ENCODE results near the gene BRSK1. TPM values are rescaled to one million over a fixed set of nuclear protein-coding genes. Genes with fewer than 3 reads are reported as not detected.
A peak's percentile ranks its signal among the peaks of the same experiment; 100 is the strongest.

The BRSK1 gene
- total and polyA plus RNA-seq, 4 donors = 0.53 to 6.4 (median 1.5) TPM

DNA sequence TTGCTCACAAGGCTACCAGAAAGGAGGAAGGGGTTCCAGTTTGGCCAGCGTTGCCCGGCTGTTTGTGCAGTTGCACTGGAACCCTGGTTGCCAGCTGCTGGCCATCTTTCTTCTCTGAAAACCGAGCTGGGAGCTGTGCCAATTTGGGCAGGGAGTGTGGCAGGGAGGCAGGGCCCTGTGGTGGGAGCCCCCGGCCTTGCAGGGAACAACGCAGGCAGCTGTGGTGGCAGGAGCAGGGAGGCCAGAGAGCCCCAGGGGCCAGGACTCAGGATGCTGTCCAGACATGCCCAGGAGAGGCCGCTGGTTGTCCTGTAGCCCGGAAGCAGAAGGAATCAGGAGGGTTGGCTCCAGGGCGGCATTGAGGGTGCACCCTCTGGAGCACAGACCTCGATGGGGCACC lies 60.6 kb downstream of the BRSK1 start:
- ATAC-seq (ENCODE audit: insufficient read depth, low FRiP score) (no peak), DNase-seq (no peak)
- TF ChIP-seq, protein P1, sequence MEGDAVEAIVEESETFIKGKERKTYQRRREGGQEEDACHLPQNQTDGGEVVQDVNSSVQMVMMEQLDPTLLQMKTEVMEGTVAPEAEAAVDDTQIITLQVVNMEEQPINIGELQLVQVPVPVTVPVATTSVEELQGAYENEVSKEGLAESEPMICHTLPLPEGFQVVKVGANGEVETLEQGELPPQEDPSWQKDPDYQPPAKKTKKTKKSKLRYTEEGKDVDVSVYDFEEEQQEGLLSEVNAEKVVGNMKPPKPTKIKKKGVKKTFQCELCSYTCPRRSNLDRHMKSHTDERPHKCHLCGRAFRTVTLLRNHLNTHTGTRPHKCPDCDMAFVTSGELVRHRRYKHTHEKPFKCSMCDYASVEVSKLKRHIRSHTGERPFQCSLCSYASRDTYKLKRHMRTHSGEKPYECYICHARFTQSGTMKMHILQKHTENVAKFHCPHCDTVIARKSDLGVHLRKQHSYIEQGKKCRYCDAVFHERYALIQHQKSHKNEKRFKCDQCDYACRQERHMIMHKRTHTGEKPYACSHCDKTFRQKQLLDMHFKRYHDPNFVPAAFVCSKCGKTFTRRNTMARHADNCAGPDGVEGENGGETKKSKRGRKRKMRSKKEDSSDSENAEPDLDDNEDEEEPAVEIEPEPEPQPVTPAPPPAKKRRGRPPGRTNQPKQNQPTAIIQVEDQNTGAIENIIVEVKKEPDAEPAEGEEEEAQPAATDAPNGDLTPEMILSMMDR (IDR thresholded peaks at IDR 0.05; ENCODE audit: control extremely low read depth, extremely low read depth) = no peak
- Histone ChIP-seq H3K9ac (ENCODE audit: insufficient read depth in 1 of 2, low read length in 2 of 2) (no peak overlapping the region), H3K27ac (ENCODE audit: low read depth in 1 of 2, low read length in 1 of 2) (no peak overlapping the region), H3K9me3 (ENCODE audit: control insufficient read depth in 4 of 4, insufficient read depth in 3 of 4, low read length in 3 of 4) (no peaks in the 10 kb centered on the region), H3K4me3 (no peak overlapping the region), H3K36me3 (ENCODE audit: control insufficient read depth in 4 of 4, insufficient read depth in 4 of 4, low read length in 4 of 4) (peaks cover 0 to 26% (median 6%) of the 10 kb centered on the region in 4 donors), H3K27me3 (ENCODE audit: control insufficient read depth in 3 of 3, insufficient read depth in 3 of 3, low read length in 2 of 3) (no peaks in the 10 kb centered on the region), H3K4me1 (ENCODE audit: control insufficient read depth in 5 of 5, insufficient read depth in 5 of 5, low read length in 5 of 5) (peaks cover 4 to 28% (median 6%) of the 10 kb centered on the region in 5 donors)
- WGBS, 2 donors = 83 to 85% methylated on average over 9 of the region's 9 CpGs

DNA sequence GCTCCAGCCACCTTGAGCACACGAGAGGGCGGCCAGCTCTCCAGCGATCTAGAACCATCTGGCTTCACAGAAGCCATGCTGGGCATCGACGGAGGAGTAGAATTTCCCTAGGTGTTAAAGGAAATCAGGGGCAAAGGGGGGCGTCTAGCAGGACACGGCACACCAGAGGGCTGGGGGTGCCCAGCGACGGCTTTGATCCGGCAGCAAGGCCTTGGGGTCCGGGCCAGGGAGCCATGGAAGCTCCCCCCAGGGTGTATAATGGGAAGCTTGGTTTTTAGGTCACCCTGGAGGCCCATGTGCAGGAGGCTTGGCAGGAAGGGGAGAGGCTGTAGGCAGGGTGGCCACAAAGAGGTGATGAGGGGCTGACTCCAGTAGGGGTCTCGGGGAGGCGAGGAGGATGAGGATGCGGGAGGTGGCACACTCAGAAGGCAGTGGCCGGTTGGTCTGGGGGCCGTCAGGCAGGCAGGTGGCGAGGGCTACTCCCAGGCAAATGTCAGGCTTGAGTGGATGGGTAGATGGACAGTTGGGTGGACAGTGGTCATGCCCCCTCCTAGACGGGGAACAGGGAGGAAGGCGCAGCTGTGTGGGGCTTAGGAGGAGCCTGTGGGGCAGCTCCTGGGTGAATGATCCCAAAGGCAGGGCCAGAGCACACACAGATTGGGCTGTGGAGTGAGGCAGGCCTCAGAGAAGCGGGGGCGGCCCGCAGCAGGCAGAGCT lies 61.5 kb downstream of the BRSK1 start:
- 92 to 96% methylated on average over 22 of the region's 22 CpGs for WGBS, 2 donors
- no peak overlapping the region for H3K4me3 ChIP-seq

DNA sequence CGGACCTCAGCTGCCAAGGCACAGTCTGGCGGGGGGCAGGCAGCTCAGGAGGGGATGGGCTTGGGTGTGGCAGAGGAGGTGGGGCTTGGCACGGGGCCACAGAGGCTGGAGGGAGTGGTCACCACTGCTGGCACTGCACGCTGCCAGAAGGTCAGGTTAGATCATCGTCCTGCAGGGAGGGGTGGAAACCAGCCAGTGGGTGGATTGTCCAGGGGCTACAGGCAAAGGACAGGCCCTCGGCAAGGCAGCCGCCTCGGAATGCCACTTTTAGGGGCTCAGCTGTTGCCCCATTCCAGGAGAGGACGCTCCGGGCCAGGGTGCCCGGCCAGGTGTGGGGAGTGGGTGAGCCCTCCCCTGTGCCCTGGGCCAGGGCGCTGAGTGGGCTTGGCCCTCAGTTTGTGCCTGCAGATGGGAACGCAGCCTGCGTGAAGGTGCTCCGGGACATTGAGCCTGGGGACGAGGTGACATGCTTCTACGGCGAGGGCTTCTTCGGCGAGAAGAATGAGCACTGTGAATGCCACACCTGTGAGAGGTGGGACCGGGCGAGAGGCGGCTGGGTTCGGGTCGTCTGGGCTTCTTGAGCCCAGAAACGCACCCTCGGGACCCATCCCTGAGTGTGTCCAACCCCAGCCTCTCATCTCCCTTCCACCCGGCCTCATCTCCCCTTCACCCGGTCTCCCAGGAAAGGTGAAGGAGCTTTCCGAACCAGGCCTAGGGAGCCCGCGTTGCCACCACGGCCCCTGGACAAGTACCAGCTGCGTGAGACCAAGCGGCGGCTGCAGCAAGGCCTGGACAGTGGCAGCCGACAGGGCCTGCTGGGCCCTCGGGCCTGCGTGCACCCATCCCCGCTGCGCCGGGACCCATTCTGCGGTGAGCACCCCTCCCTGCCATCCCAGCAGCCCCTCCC lies 62.3 kb downstream of the BRSK1 start:
- Histone ChIP-seq H3K4me1 (ENCODE audit: control insufficient read depth in 5 of 5, insufficient read depth in 5 of 5, low read length in 5 of 5) (peaks cover 0 to 19% (median 4%) of the 10 kb centered on the region in 5 donors), H3K9ac (ENCODE audit: insufficient read depth in 1 of 2, low read length in 2 of 2) (no peak overlapping the region), H3K36me3 (ENCODE audit: control insufficient read depth in 4 of 4, insufficient read depth in 4 of 4, low read length in 4 of 4) (peaks cover 0 to 26% (median 6%) of the 10 kb centered on the region in 4 donors), H3K4me3 (no peak overlapping the region), H3K27ac (ENCODE audit: low read depth in 1 of 2, low read length in 1 of 2) (no peak overlapping the region), H3K9me3 (ENCODE audit: control insufficient read depth in 4 of 4, insufficient read depth in 3 of 4, low read length in 3 of 4) (peaks cover 0 to 3% (median 0%) of the 10 kb centered on the region in 4 donors), H3K27me3 (ENCODE audit: control insufficient read depth in 3 of 3, insufficient read depth in 3 of 3, low read length in 2 of 3) (no peaks in the 10 kb centered on the region)
- TF ChIP-seq, protein P1 (IDR thresholded peaks at IDR 0.05; ENCODE audit: control extremely low read depth, extremely low read depth) = no peak
- WGBS, 2 donors = 87 to 94% methylated on average over 40 to 43 of the region's 43 CpGs
- ATAC-seq (ENCODE audit: insufficient read depth, low FRiP score) (no peak), DNase-seq (peak in 2 of 3 donors; percentile 22 to 28)

More for the DNA sequence above, 61.5 kb downstream of the BRSK1 start:
- H3K27ac ChIP-seq (ENCODE audit: low read depth in 1 of 2, low read length in 1 of 2) = no peak overlapping the region
- no peak for ATAC-seq (ENCODE audit: insufficient read depth, low FRiP score)
- H3K4me1 ChIP-seq (ENCODE audit: control insufficient read depth in 5 of 5, insufficient read depth in 5 of 5, low read length in 5 of 5) = peaks cover 4 to 25% (median 6%) of the 10 kb centered on the region in 5 donors
- H3K9me3 ChIP-seq (ENCODE audit: control insufficient read depth in 4 of 4, insufficient read depth in 3 of 4, low read length in 3 of 4) = peaks cover 0 to 2% (median 0%) of the 10 kb centered on the region in 4 donors
- H3K36me3 ChIP-seq (ENCODE audit: control insufficient read depth in 4 of 4, insufficient read depth in 4 of 4, low read length in 4 of 4) = peaks cover 0 to 26% (median 6%) of the 10 kb centered on the region in 4 donors
- no peak overlapping the region for H3K9ac ChIP-seq (ENCODE audit: insufficient read depth in 1 of 2, low read length in 2 of 2)
- TF ChIP-seq, protein P1 (IDR thresholded peaks at IDR 0.05; ENCODE audit: control extremely low read depth, extremely low read depth) = no peak
- no peaks in the 10 kb centered on the region for H3K27me3 ChIP-seq (ENCODE audit: control insufficient read depth in 3 of 3, insufficient read depth in 3 of 3, low read length in 2 of 3)
- DNase-seq = no peak

Data from lung (tissue), 12 donors.